Stimulated activated CD4-positive, alpha-beta T cell treated with anti-CD3 and anti-CD28 coated beads, Interleukin-15, amount 100 ng/mL, for 48 hours (primary cell): ENCODE measurements around the gene TRIM44.

Source experiments
- DNase-seq, 2 donors: peaks; one replicate each; pipeline ENCODE4 v3.0.0-alpha.2; 2020; ENCODE audit warnings: low read depth in 2 of 2

The TRIM44 gene, protein sequence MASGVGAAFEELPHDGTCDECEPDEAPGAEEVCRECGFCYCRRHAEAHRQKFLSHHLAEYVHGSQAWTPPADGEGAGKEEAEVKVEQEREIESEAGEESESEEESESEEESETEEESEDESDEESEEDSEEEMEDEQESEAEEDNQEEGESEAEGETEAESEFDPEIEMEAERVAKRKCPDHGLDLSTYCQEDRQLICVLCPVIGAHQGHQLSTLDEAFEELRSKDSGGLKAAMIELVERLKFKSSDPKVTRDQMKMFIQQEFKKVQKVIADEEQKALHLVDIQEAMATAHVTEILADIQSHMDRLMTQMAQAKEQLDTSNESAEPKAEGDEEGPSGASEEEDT

DNA sequence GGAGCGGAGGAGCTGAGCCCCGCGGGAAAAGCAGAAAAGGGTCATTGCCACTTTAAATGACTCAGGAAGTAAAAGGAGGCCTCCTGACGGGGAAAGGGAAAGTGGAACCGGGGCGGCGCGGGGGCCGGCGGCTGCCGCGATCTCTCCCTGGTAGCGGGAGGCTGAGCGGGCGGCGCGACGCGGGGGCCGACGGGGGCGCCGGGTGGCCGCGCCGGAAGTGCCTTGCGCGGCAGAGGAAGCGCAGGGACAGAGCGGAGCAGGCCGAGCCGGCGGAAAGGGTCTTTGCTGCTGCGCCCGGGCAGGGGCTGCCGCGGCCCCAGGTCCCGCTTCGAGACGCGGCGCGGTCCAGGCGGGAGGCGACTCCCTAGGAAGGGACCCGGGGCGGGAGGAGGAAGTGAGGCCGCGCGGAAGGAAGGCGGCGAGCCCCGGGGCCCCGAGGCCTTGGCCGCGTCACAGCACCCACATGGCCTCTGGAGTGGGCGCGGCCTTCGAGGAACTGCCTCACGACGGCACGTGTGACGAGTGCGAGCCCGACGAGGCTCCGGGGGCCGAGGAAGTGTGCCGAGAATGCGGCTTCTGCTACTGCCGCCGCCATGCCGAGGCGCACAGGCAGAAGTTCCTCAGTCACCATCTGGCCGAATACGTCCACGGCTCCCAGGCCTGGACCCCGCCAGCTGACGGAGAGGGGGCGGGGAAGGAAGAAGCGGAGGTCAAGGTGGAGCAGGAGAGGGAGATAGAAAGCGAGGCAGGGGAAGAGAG is at the start of gene TRIM44:
TRIM44 (plus strand) TSS at position 127 of the 759 bp plus-strand sequence; CDS start at position 464, 337 bp downstream.
- DNase-seq = peak; percentile 70 to 80

DNA sequence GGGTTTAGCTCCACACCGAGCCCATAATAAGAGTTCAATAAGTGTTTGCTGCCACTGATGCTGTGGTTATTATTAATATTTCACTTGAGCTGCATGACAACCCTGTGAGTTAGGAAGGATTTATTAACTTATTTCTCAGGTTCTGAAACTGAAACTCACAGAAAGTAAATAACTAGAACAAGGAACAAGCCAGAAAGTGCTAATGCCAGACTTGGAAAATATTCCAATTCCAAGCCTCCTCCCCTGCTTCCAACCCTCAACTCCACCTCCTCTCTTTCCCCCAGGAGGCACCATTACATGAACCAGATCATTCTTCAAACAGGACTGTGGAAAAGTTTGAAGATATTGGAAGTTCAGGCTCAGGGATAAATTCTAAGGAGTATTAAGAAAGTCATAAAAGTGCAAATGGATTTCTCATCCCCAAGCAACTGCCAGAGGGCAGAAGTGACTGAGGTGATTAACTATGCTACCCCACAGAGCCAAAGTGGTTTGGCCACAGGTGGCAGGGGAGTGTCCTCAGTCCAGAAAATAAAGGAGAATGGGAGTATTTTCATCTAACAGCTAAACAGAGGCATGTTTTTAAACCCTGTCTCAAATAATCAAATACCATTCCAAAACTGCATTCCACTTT is 47.5 kb upstream of the TRIM44 start:
- DNase-seq = no peak

DNA sequence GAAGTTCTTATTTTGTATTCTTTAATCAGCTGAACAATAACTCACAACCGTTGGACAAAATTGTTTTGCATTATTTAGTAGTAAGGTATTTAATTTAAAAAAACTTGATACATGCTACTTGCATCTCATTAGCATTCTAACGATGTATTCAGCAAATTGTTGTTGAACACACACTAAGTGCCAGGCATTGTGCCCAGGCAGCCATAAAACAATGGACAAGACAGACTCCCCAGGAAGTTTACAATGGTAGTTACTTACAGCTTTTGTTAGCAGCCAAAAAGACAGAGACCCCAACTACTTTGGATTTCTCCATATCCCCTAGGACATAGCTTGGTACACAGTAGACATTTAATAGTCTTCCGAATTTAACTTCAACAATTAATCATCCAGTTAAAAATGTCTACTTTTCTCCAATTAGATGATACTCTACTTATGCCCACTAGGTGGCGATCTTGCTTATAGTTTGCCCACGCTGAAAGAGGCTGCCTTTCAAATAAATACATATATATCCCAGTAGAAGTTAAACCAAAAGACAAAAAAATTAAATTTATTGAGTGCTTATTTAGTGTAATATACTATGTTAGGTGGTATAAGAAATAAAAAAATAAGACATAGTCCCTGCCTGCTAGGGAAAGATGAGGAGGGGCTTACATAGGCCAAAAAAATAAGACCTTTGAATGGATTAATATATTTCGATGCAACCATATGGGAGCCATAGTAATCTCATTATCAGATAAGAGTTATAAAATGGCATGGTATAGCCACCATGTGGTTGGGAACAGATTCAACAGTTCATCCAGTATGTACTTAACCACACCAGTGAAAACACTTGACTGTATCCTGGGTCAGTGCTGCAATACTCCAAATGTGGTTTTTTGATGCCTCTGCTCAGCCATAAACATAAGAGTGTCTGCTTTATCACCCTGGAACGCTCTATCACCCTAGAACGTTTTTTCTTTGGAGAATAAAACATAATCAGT is 46.4 kb upstream of the TRIM44 start:
- DNase-seq = no peak

DNA sequence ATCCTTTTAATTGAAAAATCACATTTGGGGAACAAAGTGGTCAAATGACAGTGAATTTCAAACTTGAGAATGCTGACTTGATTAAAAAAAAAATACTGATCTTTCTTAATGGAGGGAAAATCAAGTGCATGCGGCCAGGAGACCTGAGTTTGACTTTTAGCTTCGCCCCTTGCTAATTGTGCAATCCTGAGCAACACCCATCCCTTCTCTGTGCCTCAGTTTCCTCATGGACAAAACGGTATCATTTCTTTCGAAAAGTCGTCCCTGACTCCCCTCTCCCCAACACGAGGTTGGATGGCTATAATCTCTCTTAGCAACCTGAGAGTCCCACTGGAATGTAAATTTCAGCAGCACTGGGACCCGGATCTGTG is 45.3 kb upstream of the TRIM44 start:
- DNase-seq = no peak

DNA sequence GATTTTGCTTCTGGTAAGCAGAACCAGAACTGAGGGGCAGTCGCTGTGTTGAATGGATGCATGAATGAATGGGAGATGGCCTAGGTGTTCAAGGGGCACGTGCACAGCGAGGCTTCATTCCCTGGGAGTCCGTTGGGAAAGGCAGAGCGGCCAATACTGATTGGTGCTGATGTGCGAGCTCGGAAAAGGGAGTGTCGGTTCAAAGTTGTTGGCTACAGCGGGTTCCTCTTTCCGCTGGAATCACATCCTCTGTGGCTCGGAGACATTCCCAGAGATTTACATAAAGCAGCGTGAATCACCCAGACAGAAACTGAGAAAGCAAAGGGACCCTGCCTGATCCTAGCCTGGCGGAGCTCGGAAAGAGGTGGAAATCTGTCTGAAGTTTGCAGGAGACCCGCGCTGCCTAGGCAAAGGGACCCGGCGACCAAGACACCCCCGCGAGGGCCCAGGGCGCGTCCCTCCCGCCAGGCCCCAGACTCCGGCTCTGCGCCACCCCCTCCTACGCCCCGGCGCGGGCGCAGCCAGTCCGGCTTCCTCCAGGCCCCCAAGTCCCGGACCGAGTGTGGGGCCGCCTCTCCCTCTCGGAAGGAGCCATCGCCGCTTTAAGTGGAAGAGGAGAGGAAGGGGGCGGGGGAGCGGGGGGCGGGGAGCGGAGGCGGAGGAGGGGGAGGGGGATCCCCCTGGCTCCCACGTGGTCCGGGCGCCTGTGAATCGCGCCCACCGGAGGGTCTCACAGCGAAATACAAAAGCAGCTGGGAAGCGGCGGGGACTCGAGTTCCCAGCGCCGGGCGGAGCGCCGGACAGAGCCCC is 44.7 kb upstream of the TRIM44 start, which contains the start of gene FJX1:
FJX1 (plus strand) TSS at position 774 of the 810 bp plus-strand sequence. CDS start 177 bp downstream, outside the sequence.
- no peak for DNase-seq

DNA sequence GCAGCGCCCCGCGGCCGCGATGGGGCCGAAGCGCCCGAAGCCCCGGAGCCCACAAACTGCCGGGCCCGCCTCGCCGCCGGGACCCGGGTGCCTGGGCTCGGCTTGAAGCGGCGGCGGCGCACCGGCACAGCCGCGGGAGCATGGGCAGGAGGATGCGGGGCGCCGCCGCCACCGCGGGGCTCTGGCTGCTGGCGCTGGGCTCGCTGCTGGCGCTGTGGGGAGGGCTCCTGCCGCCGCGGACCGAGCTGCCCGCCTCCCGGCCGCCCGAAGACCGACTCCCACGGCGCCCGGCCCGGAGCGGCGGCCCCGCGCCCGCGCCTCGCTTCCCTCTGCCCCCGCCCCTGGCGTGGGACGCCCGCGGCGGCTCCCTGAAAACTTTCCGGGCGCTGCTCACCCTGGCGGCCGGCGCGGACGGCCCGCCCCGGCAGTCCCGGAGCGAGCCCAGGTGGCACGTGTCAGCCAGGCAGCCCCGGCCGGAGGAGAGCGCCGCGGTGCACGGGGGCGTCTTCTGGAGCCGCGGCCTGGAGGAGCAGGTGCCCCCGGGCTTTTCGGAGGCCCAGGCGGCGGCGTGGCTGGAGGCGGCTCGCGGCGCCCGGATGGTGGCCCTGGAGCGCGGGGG is 44.0 kb upstream of the TRIM44 start:
- DNase-seq = no peak

DNA sequence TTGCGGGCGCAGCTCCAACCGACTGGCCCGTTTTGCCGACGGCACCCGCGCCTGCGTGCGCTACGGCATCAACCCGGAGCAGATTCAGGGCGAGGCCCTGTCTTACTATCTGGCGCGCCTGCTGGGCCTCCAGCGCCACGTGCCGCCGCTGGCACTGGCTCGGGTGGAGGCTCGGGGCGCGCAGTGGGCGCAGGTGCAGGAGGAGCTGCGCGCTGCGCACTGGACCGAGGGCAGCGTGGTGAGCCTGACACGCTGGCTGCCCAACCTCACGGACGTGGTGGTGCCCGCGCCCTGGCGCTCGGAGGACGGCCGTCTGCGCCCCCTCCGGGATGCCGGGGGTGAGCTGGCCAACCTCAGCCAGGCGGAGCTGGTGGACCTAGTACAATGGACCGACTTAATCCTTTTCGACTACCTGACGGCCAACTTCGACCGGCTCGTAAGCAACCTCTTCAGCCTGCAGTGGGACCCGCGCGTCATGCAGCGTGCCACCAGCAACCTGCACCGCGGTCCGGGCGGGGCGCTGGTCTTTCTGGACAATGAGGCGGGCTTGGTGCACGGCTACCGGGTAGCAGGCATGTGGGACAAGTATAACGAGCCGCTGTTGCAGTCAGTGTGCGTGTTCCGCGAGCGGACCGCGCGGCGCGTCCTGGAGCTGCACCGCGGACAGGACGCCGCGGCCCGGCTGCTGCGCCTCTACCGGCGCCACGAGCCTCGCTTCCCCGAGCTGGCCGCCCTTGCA is 43.3 kb upstream of the TRIM44 start:
- no peak for DNase-seq

DNA sequence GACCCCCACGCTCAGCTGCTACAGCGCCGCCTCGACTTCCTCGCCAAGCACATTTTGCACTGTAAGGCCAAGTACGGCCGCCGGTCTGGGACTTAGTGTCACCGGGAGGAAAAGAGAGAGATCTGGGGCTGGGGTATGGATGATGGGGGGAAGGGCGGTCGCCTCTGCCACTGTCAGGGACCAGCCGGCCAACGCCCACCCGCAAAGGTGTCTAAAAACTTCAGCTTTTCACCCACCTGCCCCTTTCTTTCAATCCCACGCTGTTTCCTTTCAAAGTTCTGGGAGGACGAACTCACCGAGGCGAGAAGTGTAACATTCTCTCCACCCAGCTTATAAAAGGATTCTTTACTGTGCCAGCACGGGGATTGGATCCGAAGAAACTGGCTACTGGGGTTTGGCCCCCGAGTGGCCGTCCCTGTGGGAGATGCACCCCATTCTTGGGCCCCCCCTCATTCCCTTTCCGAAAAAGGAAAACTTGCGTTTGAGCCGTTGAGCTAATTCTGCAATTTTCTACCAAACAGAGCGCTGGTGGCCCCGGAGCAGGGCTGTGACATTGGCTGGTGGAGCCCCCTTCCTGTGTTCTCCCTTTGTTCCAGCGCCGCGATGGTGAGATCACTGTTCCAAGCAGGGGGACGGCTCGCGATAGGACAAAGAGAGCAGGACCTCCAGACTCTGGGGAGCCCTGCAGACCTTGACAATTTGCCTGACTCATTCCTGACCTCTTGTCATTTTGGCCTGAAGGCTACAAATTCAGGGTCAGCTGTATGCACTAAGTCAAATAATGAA is 42.5 kb upstream of the TRIM44 start:
- no peak for DNase-seq

DNA sequence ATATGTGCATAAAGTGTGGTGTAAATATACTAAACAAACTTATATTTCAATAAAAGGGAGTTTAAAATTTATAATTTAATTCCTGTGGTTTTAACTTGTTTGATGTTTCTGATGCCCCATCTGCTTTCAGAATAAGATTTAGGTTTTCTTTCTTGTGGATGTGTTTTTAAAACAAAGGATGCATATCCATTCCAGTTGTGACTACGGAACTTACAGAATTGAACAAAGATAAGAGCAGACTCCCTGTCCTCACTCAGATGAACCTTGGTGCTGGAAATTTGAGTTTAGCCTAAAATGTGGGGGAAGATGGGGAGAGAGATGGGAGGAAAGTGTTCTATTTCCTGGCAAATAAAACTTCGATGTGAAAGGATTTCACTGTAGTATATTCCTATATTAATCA is 41.8 kb upstream of the TRIM44 start:
- DNase-seq = no peak

DNA sequence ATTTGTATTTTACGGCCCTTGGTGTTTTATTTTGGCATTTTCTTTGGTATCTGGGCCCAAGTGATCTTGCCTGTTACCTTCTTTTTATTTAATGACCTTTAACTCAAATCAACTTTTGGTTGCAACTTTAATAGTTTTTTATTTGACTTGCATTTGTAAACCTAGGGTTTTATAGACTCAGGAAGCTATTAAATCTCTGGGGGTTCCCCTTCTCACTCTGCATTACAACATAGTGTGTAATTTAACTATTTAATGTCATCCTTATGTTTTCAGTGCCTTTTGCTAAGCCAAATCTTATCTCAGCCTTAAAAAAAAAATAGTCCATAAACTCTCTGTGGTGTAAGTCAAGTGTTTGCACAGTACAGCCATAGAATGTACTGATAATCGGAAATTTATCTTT is 41.0 kb upstream of the TRIM44 start:
- DNase-seq = no peak

DNA sequence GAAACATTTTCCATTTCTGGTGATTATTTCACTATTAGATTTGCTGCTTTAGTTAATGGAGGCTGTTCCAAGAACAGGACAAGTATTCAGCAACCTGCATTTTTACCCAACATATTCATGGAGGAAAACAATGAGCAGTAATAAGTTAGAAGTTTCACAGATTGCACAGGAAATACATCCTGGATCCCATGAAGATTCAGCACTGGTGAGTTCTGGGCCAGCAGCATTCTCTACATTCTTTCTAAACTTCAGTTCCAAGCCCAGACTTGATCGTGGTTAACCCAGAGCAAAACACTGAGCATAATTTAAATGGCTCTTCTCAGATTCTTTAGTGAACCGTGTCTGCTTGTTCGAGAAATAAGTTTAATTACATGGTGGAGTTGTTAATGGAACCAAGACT is 40.5 kb upstream of the TRIM44 start:
- no peak for DNase-seq

DNA sequence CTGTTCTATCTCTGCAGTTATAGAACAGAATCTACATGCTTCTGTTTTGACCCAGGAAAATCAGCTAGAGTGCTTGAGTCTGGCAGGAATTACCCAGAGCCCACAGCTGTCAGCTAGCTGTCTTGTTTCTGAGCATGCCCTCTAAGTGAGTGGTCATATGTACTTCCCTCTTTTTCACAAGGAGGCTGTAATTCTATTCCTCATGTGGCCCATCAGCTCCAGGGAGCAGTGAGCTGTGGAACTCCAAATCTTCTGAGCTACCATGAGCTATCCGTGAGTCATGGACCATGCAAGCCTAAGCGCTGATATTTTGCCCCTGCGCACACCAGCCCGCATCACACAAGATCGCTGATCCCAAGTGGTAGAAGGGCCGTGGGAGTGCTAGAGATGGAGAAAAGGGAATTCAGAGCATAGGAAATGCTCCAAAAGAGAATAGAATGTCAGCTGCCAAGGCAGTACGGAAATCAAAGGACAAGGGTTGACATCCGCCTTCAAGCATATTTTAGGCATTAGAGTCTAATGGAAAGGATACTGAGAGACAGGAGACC is 38.9 kb upstream of the TRIM44 start:
- no peak for DNase-seq

DNA sequence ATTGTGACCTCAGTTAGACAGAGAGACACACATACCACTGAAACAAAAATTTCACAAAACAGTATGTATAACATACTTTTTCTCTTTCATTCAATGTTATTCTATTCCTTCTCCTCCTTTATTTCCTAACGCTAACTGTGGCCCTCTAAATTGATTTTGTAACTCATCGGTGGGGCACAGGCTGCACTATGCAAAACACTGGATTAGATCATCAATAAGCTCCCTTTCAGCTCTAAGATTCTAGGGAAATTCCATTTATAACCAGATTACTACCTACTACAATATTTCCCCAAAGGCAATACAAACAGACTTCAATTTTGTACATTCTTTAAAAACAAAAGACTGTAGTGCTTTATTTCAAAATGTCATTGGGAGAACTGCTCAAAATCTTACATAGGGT is 38.3 kb upstream of the TRIM44 start:
- DNase-seq = no peak

DNA sequence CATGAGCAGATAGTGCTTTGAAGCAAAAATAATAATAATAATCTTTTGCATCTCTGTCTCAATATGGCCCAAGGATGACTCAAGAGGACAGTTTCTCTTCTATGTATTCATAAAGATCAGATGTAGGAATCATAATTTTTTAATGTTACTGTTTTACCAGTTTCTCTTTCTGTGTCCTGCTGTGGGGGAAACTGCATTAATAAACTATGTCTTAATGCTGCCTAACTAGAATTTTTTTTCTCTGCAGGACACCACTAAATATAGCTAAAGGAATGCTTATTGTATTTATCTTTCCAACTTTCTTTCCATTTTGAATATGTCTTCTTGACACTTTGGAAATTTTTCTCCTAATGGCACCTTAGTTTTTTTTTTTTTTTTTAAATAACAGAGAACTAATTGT is 37.8 kb upstream of the TRIM44 start:
- DNase-seq = no peak

DNA sequence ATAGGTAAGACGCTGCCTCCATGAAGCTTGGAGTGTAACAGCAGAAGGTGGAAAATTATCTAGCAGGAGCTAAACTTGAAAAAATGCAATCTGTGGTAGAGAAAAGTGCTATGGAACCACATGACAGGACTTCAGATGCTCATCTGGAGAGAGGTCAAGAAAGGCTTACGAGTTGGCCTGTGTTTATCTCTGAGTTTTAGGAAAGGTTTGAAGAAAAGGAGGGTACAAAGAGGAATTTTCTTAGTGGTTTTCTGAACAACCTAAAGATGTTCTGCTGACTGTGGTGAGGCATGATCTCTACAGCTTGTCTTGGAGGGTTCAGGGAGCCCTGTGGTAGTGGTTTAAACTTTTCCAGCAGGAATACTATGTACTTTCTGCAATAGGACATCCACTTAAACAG is 36.1 kb upstream of the TRIM44 start:
- DNase-seq = no peak

DNA sequence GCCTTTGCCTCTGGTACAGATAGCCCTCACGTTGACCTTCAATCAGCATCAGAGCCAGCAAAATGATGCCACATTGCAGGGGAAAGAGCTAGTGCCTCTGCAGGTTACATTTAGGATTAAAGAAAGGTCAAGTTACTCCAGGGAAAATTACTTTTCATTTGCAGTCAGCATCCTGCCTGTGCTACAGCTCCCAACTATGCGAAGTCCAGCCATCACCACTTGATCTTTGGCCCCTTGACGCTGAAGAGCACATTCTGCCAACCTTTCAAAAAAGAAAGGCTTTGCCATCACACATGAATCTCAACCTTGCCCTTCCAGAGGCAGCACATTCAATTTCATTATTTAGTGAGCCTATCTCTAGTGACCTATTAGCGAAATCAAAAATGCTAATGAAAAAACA is 33.1 kb upstream of the TRIM44 start:
- DNase-seq = no peak

DNA sequence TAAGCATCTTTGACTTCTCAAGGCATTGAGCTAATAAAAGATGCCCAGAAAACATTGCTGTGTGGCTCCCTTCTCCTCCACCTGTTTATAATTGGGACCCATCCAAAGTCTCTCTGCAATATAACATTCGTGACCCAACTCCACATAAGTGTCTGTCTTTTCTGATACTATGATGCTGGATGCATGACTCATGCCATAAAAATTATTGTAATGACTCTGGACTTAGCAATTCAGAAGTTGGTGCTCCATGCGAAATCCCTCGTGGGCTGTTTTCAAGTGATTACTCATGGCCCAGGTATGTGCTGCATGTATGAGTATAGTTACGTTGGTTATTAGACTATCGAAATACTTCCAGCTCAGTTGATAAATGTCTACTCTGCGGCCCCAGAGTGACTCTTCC is 32.7 kb upstream of the TRIM44 start:
- no peak for DNase-seq

DNA sequence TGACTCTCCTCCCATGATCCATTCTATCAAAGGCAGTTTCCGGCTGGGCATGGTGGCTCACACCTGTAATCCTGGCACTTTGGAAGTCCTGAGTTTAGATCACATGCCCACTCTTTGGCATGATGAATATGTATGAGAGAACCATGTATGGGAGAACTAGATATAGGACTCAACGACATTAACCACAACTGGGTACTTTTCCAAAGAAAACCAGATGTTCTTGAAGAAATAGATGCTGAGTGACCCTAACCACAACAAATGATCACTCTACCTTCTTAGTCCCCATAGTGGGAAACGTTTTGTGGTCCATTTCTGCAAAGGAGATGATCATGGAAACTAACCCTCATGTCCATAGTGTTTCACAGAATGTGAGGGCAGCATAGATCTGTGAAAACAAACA is 30.7 kb upstream of the TRIM44 start:
- DNase-seq = no peak
